ENCODE measurements around the gene KRTAP5-6.
A peak's percentile ranks its signal among the peaks of the same experiment; 100 is the strongest.

GRCh38 chr11:1706634-1707400 lies 9.8 kb downstream of the KRTAP5-6 start:
- TF ChIP-seq, protein P1, sequence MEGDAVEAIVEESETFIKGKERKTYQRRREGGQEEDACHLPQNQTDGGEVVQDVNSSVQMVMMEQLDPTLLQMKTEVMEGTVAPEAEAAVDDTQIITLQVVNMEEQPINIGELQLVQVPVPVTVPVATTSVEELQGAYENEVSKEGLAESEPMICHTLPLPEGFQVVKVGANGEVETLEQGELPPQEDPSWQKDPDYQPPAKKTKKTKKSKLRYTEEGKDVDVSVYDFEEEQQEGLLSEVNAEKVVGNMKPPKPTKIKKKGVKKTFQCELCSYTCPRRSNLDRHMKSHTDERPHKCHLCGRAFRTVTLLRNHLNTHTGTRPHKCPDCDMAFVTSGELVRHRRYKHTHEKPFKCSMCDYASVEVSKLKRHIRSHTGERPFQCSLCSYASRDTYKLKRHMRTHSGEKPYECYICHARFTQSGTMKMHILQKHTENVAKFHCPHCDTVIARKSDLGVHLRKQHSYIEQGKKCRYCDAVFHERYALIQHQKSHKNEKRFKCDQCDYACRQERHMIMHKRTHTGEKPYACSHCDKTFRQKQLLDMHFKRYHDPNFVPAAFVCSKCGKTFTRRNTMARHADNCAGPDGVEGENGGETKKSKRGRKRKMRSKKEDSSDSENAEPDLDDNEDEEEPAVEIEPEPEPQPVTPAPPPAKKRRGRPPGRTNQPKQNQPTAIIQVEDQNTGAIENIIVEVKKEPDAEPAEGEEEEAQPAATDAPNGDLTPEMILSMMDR (IDR thresholded peaks at IDR 0.05; ENCODE audit: low read length): peak; percentile 18; the same call in 1 of the 2 replicates
- no peak for TF ChIP-seq EZH2 (IDR thresholded peaks at IDR 0.05; ENCODE audit: borderline replicate concordance, low read length)
